ENCODE measurements around the gene PPM1E.

GRCh38 chr17:58802188-58802587 is 46.5 kb downstream of the PPM1E start:
- no peak for TF ChIP-seq CTCF (IDR thresholded peaks at IDR 0.05)
- TF ChIP-seq POLR2AphosphoS5 (IDR thresholded peaks at IDR 0.05): no peak
- TF ChIP-seq POLR2A (IDR thresholded peaks at IDR 0.05): no peak

Data from breast epithelium (tissue), 3 donors.